ENCODE data around the gene UNKL. TPM values are rescaled to one million over a fixed set of nuclear protein-coding genes. Genes with fewer than 3 reads are reported as not detected.

UNKL gene
- total and polyA plus RNA-seq, 3 donors from 2014 or later = 23.7 to 49.9 (median 49.2) TPM

GRCh38 chr16:1378804-1379303 is 35.6 kb downstream of the UNKL start:
- no peaks in the 10 kb centered on the region for H3K27me3 ChIP-seq
- peak overlapping the region; percentile 26 to 78 for H3K27ac ChIP-seq
- no peaks in the 10 kb centered on the region for H3K9me3 ChIP-seq
- intact Hi-C loops (cut with DNase I; ENCODE audit: low total_unique reads) = no loop called here
- 4% methylated on average over 31 of the region's 31 CpGs; no CpG with 5 or more reads in 1 of the 2 donors for WGBS, 2 donors
- no peaks in the 10 kb centered on the region for H3K36me3 ChIP-seq (ENCODE audit: low read depth, missing control alignments)
- H3K4me1 ChIP-seq = peaks cover 19% of the 10 kb centered on the region
- DNase-seq = peak; percentile 84
- peak overlapping the region; percentile 49 to 62 for H3K4me3 ChIP-seq
- no peak for TF ChIP-seq POLR2A (IDR thresholded peaks at IDR 0.05)
- TF ChIP-seq CTCF (IDR thresholded peaks at IDR 0.05) = no peak

GRCh38 chr16:1378087-1378803 is 36.3 kb downstream of the UNKL start:
- Histone ChIP-seq H3K9me3 (no peaks in the 10 kb centered on the region), H3K36me3 (ENCODE audit: low read depth, missing control alignments) (no peaks in the 10 kb centered on the region), H3K27me3 (no peaks in the 10 kb centered on the region), H3K27ac (peak overlapping the region in 1 of 2 donors; percentile 78), H3K4me1 (peaks cover 19% of the 10 kb centered on the region), H3K4me3 (no peak overlapping the region)
- DNase-seq = no peak
- WGBS, 2 donors = 89 to 94% methylated on average over 3 to 25 of the region's 25 CpGs
- TF ChIP-seq POLR2A (IDR thresholded peaks at IDR 0.05) (no peak), CTCF (IDR thresholded peaks at IDR 0.05) (no peak)
- intact Hi-C loops (cut with DNase I; ENCODE audit: low total_unique reads) = no loop called here

GRCh38 chr16:1377406-1378010 is 37.0 kb downstream of the UNKL start:
- Histone ChIP-seq H3K4me3 (no peak overlapping the region), H3K27me3 (no peaks in the 10 kb centered on the region), H3K27ac (no peak overlapping the region), H3K36me3 (ENCODE audit: low read depth, missing control alignments) (no peaks in the 10 kb centered on the region), H3K4me1 (peaks cover 19% of the 10 kb centered on the region), H3K9me3 (no peaks in the 10 kb centered on the region)
- TF ChIP-seq CTCF (IDR thresholded peaks at IDR 0.05) (no peak), POLR2A (IDR thresholded peaks at IDR 0.05) (no peak)
- WGBS, 2 donors = 87 to 91% methylated on average over 6 to 10 of the region's 10 CpGs
- intact Hi-C loops (cut with DNase I; ENCODE audit: low total_unique reads) = no loop called here
- no peak for DNase-seq

GRCh38 chr16:1375741-1376410 is 38.6 kb downstream of the UNKL start:
- intact Hi-C loops (cut with DNase I; ENCODE audit: low total_unique reads) = no loop called here
- WGBS, 2 donors = 74 to 88% methylated on average over 19 of the region's 19 CpGs
- H3K36me3 ChIP-seq (ENCODE audit: low read depth, missing control alignments) = no peaks in the 10 kb centered on the region
- H3K9me3 ChIP-seq = no peaks in the 10 kb centered on the region
- no peak overlapping the region for H3K4me3 ChIP-seq
- no peaks in the 10 kb centered on the region for H3K27me3 ChIP-seq
- H3K27ac ChIP-seq = no peak overlapping the region
- no peak for TF ChIP-seq CTCF (IDR thresholded peaks at IDR 0.05)
- TF ChIP-seq POLR2A (IDR thresholded peaks at IDR 0.05) = no peak
- DNase-seq = no peak
- H3K4me1 ChIP-seq = peaks cover 19% of the 10 kb centered on the region
